Measurements from ENCODE around the gene CCDC73.
"Not testable (repeated sequence)": the region's sequence is repeated elsewhere in the genome, so short reads cannot be mapped to it uniquely, and the experiment has no call there.

GRCh38 chr11:32823617-32824016, 29.2 kb upstream of the CCDC73 start:
- TF ChIP-seq SUZ12 (IDR thresholded peaks at IDR 0.05; ENCODE audit: extremely low read depth, insufficient read depth, insufficient read length); ZNF274 (IDR thresholded peaks at IDR 0.05; ENCODE audit: low read depth, low read length); YY1 (IDR thresholded peaks at IDR 0.05; ENCODE audit: insufficient read depth, insufficient read length): not testable (repeated sequence)
